Tibial nerve (tissue), 4 donors: Measurements from ENCODE around the gene BNIP2.

Experiments used
- CTCF ChIP-seq, 5 experiments: fragments of 200-600 bp in 3 of 5; fragments of 450-650 bp in 2 of 5; sonication (generic) in 3 of 5; IDR thresholded peaks; one replicate each; pipeline ENCODE4 v1.5.1; 2016 to 2019; ENCODE audit warnings: antibody characterized with exemption in 5 of 5, mild to moderate bottlenecking in 3 of 5, moderate library complexity in 2 of 5
- EP300 ChIP-seq, 2 donors: sonication (generic); formaldehyde crosslinking; IDR thresholded peaks; one replicate each; pipeline ENCODE4 v1.6.1; 2017; ENCODE audit warnings: antibody characterized with exemption in 2 of 2, mild to moderate bottlenecking in 1 of 2
- POLR2A ChIP-seq, 2 donors: fragments of 450-650 bp; IDR thresholded peaks; one replicate each; pipeline ENCODE4 v1.6.1; 2017; ENCODE audit warnings: antibody characterized with exemption in 2 of 2, mild to moderate bottlenecking in 2 of 2, moderate library complexity in 2 of 2

- TF ChIP-seq CTCF (IDR thresholded peaks at IDR 0.05) (no peak), POLR2A (IDR thresholded peaks at IDR 0.05) (no peak), EP300 (IDR thresholded peaks at IDR 0.05) (no peak)
These were observed 13.2 kb upstream of the BNIP2 start for GRCh38 chr15:59702351-59702750.
